Body of pancreas (tissue), 4 donors: ENCODE results near the gene RAB11A. TPM values are rescaled to one million over a fixed set of nuclear protein-coding genes. Genes with fewer than 3 reads are reported as not detected.
A peak's percentile ranks its signal among the peaks of the same experiment; 100 is the strongest.

Experiments used
- ATAC-seq: fragments of 150-250 bp; one replicate; pipeline ENCODE4 v1.9.1; 2016
- DNase-seq, 4 donors: peaks; one replicate each; pipeline ENCODE4 v3.0.0-alpha.2; 2019
- H3K27ac ChIP-seq, 4 donors: fragments of 200-600 bp; sonication (generic); 1 replicate in 3 of 4; 2 replicates in 1 of 4; pipeline versions ENCODE4 v1.5.1 to v1.6.1; 2016 to 2019; ENCODE audit warnings: mild to moderate bottlenecking in 1 of 4, mixed read lengths in 1 of 4, moderate library complexity in 1 of 4
- H3K27me3 ChIP-seq, 2 donors: fragments of 200-600 bp; sonication (generic); one replicate each; pipeline ENCODE4 v1.6.0; 2016; ENCODE audit warnings: mild to moderate bottlenecking in 1 of 2
- H3K36me3 ChIP-seq, 2 donors: fragments of 200-600 bp; sonication (generic); replicated peaks in 1 of 2; 2 replicates each; pipeline ENCODE4 v1.5.1; 2016; ENCODE audit warnings: low read depth in 2 of 2; ENCODE audit not compliant: insufficient read depth in 1 of 2
- H3K4me1 ChIP-seq: fragments of 200-600 bp; sonication (generic); one replicate; pipeline ENCODE4 v1.6.0; 2016
- H3K4me3 ChIP-seq, 2 donors: fragments of 200-600 bp; sonication (generic); 1 replicate in 1 of 2; 2 replicates in 1 of 2; pipeline ENCODE4 v1.5.1; 2016 to 2019
- H3K9me3 ChIP-seq, 3 donors: fragments of 200-600 bp; sonication (generic); 1 replicate in 2 of 3; 2 replicates in 1 of 3; pipeline ENCODE4 v1.5.1; 2016
- POLR2A ChIP-seq, 3 donors: fragments of 450-650 bp; IDR thresholded peaks; one replicate each; pipeline ENCODE4 v1.6.1; 2016; ENCODE audit warnings: antibody characterized with exemption in 3 of 3, mild to moderate bottlenecking in 2 of 3
- WGBS, 2 donors: methylation state at CpG; one replicate each; pipeline ENCODE4 v1.1.5; 2017; 5-methylcytosine and 5-hydroxymethylcytosine counted together
- intact Hi-C: fragments of 100-400 bp; cut with DNase I; formaldehyde crosslinking; loops from one replicate; pipeline ENCODE4 v1.15.1; 2023
- total RNA-seq, 2 donors: library from RNA; depleted of rRNA; stranded (reverse); fragments of >200 nt; gene quantifications; one replicate each; pipeline ENCODE4 v1.1.0, GENCODE V29; 2016
- TF ChIP-seq, protein P1 (sequence below), 7 experiments: fragments of 450-650 bp in 4 of 7; fragments of 200-600 bp in 3 of 7; sonication (generic) in 3 of 7; IDR thresholded peaks; one replicate each; pipeline ENCODE4 v1.5.1; 2016 to 2019; ENCODE audit warnings: antibody characterized with exemption in 7 of 7

RAB11A gene
- total RNA-seq, 2 donors from 2014 or later, result 35.3 to 39.4 TPM

DNA sequence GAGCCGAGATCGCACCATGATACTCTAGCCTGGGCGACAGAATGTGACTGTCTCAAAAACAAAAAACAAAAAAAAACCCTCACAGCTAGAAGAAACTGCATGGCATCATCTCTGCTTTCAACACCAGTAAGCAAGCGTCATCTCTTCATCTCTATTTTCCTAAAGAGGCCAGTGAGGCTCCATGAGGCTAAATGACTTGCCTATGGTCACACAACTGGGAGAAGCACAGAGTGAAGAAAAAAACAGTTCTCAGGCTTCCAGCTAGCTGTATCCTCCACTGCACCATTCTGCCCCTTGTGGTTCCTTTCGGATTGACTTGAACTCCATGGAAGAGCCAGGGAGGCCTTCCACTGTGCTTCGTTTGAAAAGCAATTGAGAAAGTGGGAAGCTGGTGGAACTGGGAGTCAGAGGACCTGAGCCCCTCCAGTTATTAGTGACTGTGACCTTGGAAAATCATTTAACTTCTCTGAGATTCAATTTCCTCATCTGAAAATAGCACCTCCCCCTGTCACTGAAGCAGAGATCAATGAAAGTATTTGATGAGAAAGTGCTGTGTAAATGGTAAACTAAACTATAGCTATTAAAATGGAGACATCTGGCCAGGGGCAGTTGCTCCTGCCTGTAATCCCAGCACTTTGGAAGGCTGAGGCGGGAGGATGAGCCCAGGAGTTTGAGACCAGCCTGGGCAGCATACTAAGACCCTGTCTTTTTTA is 45.1 kb upstream of the RAB11A start:
- H3K4me1 ChIP-seq, result peaks cover 18% of the 10 kb centered on the region
- DNase-seq (peak; percentile 72 to 80 (median 76)), ATAC-seq (peak; percentile 94)
- no peak overlapping the region for H3K4me3 ChIP-seq
- no peaks in the 10 kb centered on the region for H3K27me3 ChIP-seq
- peak overlapping the region in 1 of 4 donors; percentile 6 for H3K27ac ChIP-seq
- no peaks in the 10 kb centered on the region for H3K36me3 ChIP-seq
- TF ChIP-seq, protein P1, sequence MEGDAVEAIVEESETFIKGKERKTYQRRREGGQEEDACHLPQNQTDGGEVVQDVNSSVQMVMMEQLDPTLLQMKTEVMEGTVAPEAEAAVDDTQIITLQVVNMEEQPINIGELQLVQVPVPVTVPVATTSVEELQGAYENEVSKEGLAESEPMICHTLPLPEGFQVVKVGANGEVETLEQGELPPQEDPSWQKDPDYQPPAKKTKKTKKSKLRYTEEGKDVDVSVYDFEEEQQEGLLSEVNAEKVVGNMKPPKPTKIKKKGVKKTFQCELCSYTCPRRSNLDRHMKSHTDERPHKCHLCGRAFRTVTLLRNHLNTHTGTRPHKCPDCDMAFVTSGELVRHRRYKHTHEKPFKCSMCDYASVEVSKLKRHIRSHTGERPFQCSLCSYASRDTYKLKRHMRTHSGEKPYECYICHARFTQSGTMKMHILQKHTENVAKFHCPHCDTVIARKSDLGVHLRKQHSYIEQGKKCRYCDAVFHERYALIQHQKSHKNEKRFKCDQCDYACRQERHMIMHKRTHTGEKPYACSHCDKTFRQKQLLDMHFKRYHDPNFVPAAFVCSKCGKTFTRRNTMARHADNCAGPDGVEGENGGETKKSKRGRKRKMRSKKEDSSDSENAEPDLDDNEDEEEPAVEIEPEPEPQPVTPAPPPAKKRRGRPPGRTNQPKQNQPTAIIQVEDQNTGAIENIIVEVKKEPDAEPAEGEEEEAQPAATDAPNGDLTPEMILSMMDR (IDR thresholded peaks at IDR 0.05), result peak; percentile 43 to 71 (median 67)
- TF ChIP-seq POLR2A (IDR thresholded peaks at IDR 0.05), result no peak
- 62 to 63% methylated on average over 7 of the region's 7 CpGs for WGBS, 2 donors
- no peaks in the 10 kb centered on the region for H3K9me3 ChIP-seq
- intact Hi-C loops, result no loop called here

DNA sequence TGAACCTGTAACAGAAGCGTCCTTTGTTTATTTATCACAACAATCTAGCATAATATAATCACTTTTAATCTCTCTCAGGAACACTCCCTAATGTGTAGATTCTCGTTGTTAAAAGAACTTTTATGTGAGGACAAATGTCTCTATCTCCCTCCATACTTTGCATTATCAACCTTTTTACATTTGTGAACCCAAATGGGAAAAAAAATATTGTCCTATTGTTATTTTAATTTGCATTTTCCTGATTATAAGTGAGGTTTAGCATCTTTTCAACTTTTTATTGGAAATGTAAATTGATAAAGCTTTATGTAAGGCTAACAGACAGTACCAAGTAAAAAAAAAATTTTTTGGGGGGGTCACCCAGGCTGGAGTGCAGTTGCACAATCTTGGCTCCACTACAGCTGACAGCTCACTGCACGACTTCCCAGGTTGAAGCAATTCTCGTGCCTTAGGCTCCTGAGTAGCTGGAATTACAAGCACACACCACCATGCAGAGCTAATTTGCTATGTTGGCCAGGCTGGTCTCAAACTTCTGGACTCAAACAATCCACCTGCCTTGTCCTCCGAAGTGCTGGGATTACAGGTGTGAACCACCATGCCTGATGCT is 44.2 kb upstream of the RAB11A start:
- WGBS, 2 donors, result 49 to 54% methylated on average over 5 of the region's 5 CpGs
- intact Hi-C loops, result no loop called here

DNA sequence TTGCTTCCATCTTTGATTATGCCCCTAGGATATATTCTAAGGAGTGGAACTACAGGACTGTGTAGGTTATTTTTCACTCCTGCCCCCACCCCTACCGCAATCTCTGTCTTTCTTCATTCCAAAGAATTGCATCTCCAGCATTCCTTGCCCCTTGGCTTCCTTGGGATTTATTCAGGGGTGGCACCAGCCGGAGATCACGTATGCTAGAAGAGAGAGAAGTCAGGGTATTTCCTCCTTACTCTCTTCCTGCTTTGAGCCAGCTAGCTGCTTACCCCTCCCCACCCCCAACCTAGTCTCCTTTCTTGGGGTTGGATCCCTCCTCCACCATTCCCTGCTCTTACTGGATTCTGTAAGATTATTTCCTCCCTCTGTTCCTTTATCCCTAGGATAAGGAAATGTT is 42.2 kb upstream of the RAB11A start:
- H3K4me1 ChIP-seq, result peaks cover 30% of the 10 kb centered on the region
- TF ChIP-seq, protein P1 (IDR thresholded peaks at IDR 0.05), result no peak
- TF ChIP-seq POLR2A (IDR thresholded peaks at IDR 0.05), result no peak
- DNase-seq (no peak), ATAC-seq (no peak)
- no peaks in the 10 kb centered on the region for H3K36me3 ChIP-seq
- H3K4me3 ChIP-seq, result no peak overlapping the region
- H3K27me3 ChIP-seq, result no peaks in the 10 kb centered on the region
- no peak overlapping the region for H3K27ac ChIP-seq
- 85 to 92% methylated on average over 3 of the region's 3 CpGs for whole genome bisulfite sequencing, 2 donors
- H3K9me3 ChIP-seq, result no peaks in the 10 kb centered on the region
- intact Hi-C loops, result no loop called here

More for the DNA sequence above, 44.2 kb upstream of the RAB11A start:
- no peaks in the 10 kb centered on the region for H3K27me3 ChIP-seq
- no peaks in the 10 kb centered on the region for H3K36me3 ChIP-seq
- H3K9me3 ChIP-seq, result no peaks in the 10 kb centered on the region
- TF ChIP-seq, protein P1 (IDR thresholded peaks at IDR 0.05), result no peak
- TF ChIP-seq POLR2A (IDR thresholded peaks at IDR 0.05), result no peak
- peak in 3 of 4 donors; percentile 33 to 46 (median 37) for DNase-seq
- ATAC-seq, result peak; percentile 51
- peaks cover 22% of the 10 kb centered on the region for H3K4me1 ChIP-seq
- H3K27ac ChIP-seq, result no peak overlapping the region
- no peak overlapping the region for H3K4me3 ChIP-seq

DNA sequence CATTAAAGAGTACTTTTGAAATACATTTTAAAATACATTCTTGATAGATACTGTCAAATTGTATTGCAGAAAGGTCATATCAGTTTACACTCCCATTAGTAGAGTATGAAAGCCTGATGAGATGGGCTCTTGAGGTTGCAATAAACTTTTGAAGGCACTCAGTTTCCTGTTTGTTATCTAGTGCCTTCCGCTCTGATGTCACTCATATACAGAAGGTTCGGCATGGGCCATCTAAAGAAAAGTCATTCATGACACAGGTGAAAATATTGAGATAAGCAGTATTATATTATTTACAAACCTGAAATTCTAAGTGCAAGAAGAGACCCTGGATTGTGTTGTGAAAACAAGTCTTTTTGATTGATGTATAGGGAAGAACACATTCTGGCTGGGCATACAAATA is 40.7 kb upstream of the RAB11A start:
- peaks cover 42% of the 10 kb centered on the region for H3K4me1 ChIP-seq
- intact Hi-C loops, result no loop called here
- DNase-seq (no peak), ATAC-seq (no peak)
- H3K4me3 ChIP-seq, result no peak overlapping the region
- no peaks in the 10 kb centered on the region for H3K36me3 ChIP-seq
- H3K27me3 ChIP-seq, result no peaks in the 10 kb centered on the region
- 79 to 93% methylated on average over 2 of the region's 2 CpGs for WGBS, 2 donors
- no peak overlapping the region for H3K27ac ChIP-seq
- no peak for TF ChIP-seq POLR2A (IDR thresholded peaks at IDR 0.05)
- TF ChIP-seq, protein P1 (IDR thresholded peaks at IDR 0.05), result no peak
- no peaks in the 10 kb centered on the region for H3K9me3 ChIP-seq
